H9 (cell line): Measurements from ENCODE around the gene PPP2R1A. TPM values are rescaled to one million over a fixed set of nuclear protein-coding genes. Genes with fewer than 3 reads are reported as not detected.

Experiments used
- DNase-seq: peaks from one replicate; pipeline ENCODE4 v3.0.0-alpha.2; 2017
- H2AFZ ChIP-seq: one replicate; pipeline ENCODE4 v1.6.1; 2013; ENCODE audit warnings: mild to moderate bottlenecking, low read length, control low read depth, moderate library complexity
- H2AK5ac ChIP-seq: 2 replicates; pipeline ENCODE4 v1.6.1; 2013; ENCODE audit warnings: low read length, control low read depth, mixed read lengths; ENCODE audit not compliant: insufficient read length
- H2BK120ac ChIP-seq: one replicate; pipeline ENCODE4 v1.6.1; 2013; ENCODE audit warnings: low read depth, mild to moderate bottlenecking, low read length, control low read depth, inconsistent platforms; ENCODE audit not compliant: poor library complexity, severe bottlenecking
- H2BK12ac ChIP-seq: 2 replicates; pipeline ENCODE4 v1.6.1; 2013; ENCODE audit warnings: low read length, control low read depth, mixed read lengths, low read depth; ENCODE audit not compliant: insufficient read length
- H2BK15ac ChIP-seq: 2 replicates; pipeline ENCODE4 v1.6.1; 2013; ENCODE audit warnings: low read depth, low read length, control low read depth
- H2BK20ac ChIP-seq: one replicate; pipeline ENCODE4 v1.6.1; 2013; ENCODE audit warnings: low read depth, mild to moderate bottlenecking, low read length, control low read depth, inconsistent platforms; ENCODE audit not compliant: poor library complexity, severe bottlenecking
- H2BK5ac ChIP-seq: 2 replicates; pipeline ENCODE4 v1.6.1; 2013; ENCODE audit warnings: low read length, control low read depth, mixed read lengths; ENCODE audit not compliant: insufficient read length
- H3K14ac ChIP-seq: 2 replicates; pipeline ENCODE4 v1.6.1; 2013; ENCODE audit warnings: low read length, control low read depth; ENCODE audit not compliant: insufficient read depth
- H3K18ac ChIP-seq: 2 replicates; pipeline ENCODE4 v1.6.1; 2013; ENCODE audit warnings: low read depth, mild to moderate bottlenecking, mixed read lengths, low read length, control low read depth; ENCODE audit not compliant: insufficient read length
- H3K23ac ChIP-seq: 2 replicates; pipeline ENCODE4 v1.6.1; 2013; ENCODE audit warnings: low read length, control low read depth, mixed read lengths, low read depth; ENCODE audit not compliant: insufficient read length
- H3K23me2 ChIP-seq: 2 replicates; pipeline ENCODE4 v1.6.1; 2013; ENCODE audit warnings: low read depth, mild to moderate bottlenecking, mixed read lengths, low read length, control low read depth; ENCODE audit not compliant: insufficient read length, poor library complexity, severe bottlenecking
- H3K27ac ChIP-seq: 2 replicates; pipeline ENCODE4 v1.5.1; 2013; ENCODE audit warnings: low read length, control low read depth, mixed read lengths, low read depth; ENCODE audit not compliant: insufficient read length
- H3K27me3 ChIP-seq: 2 replicates; pipeline ENCODE4 v1.6.1; 2013; ENCODE audit warnings: low read length, control low read depth, inconsistent platforms; ENCODE audit not compliant: insufficient read depth
- H3K4ac ChIP-seq: 2 replicates; pipeline ENCODE4 v1.6.1; 2013; ENCODE audit warnings: low read depth, mild to moderate bottlenecking, control low read depth, inconsistent platforms, low read length, moderate library complexity
- H3K4me1 ChIP-seq: 2 replicates; pipeline ENCODE4 v1.6.1; 2013; ENCODE audit warnings: low read length, control low read depth, inconsistent platforms; ENCODE audit not compliant: insufficient read depth
- H3K4me2 ChIP-seq: 2 replicates; pipeline ENCODE4 v1.6.1; 2013; ENCODE audit warnings: low read length, control low read depth, mixed read lengths; ENCODE audit not compliant: insufficient read length, insufficient read depth
- H3K56ac ChIP-seq: 2 replicates; pipeline ENCODE4 v1.6.1; 2013; ENCODE audit warnings: low read depth, mild to moderate bottlenecking, mixed read lengths, low read length, control low read depth; ENCODE audit not compliant: insufficient read length
- H3K79me1 ChIP-seq: 2 replicates; pipeline ENCODE4 v1.6.1; 2013; ENCODE audit warnings: low read depth, mild to moderate bottlenecking, moderate library complexity, low read length, control low read depth, inconsistent platforms; ENCODE audit not compliant: insufficient read depth, poor library complexity, severe bottlenecking
- H3K79me2 ChIP-seq: 2 replicates; pipeline ENCODE4 v1.6.1; 2013; ENCODE audit warnings: low read length, control low read depth, inconsistent platforms; ENCODE audit not compliant: insufficient read depth
- H3K9ac ChIP-seq: 2 replicates; pipeline ENCODE4 v1.6.1; 2013; ENCODE audit warnings: low read length, control low read depth, mixed read lengths; ENCODE audit not compliant: insufficient read length; ENCODE audit errors: extremely low read depth
- H3K9me3 ChIP-seq: one replicate; pipeline ENCODE4 v1.6.1; 2013; ENCODE audit warnings: low read depth, low read length, inconsistent platforms; ENCODE audit not compliant: control insufficient read depth
- H3T11ph ChIP-seq: one replicate; pipeline ENCODE4 v1.6.1; 2013; ENCODE audit warnings: mild to moderate bottlenecking, low read length, control low read depth, inconsistent platforms
- H4K20me1 ChIP-seq: one replicate; pipeline ENCODE4 v1.6.1; 2013; ENCODE audit not compliant: control insufficient read depth, insufficient read length, insufficient read depth
- H4K5ac ChIP-seq: 2 replicates; pipeline ENCODE4 v1.6.1; 2013; ENCODE audit warnings: low read depth, mild to moderate bottlenecking, mixed read lengths, low read length, control low read depth; ENCODE audit not compliant: insufficient read length
- H4K8ac ChIP-seq: replicated peaks from 2 replicates; pipeline ENCODE4 v1.6.1; 2013; ENCODE audit warnings: low read length, control low read depth, mixed read lengths, low read depth; ENCODE audit not compliant: insufficient read length
- H4K91ac ChIP-seq: 2 replicates; pipeline ENCODE4 v1.6.1; 2013; ENCODE audit warnings: low read depth, mild to moderate bottlenecking, moderate library complexity, mixed read lengths, low read length, control low read depth; ENCODE audit not compliant: insufficient read length
- H3K27ac Mint-ChIP-seq, 3 experiments: 2 replicates in 2 of 3; 3 replicates in 1 of 3; pipeline ENCODE4 v1.8.0; 2020 to 2021; ENCODE audit warnings: mixed read lengths in 3 of 3, mild to moderate bottlenecking in 1 of 3, moderate library complexity in 1 of 3
- H3K27me3 Mint-ChIP-seq: 2 replicates; pipeline ENCODE4 v1.8.0; 2021; ENCODE audit warnings: low read depth, mild to moderate bottlenecking, moderate library complexity, mixed read lengths
- H3K36me3 Mint-ChIP-seq, 3 experiments: 2 replicates in 2 of 3; 3 replicates in 1 of 3; pipeline ENCODE4 v1.8.0; 2020 to 2021; ENCODE audit warnings: low read depth in 3 of 3, mixed read lengths in 3 of 3; ENCODE audit not compliant: insufficient read depth in 1 of 3
- H3K4me1 Mint-ChIP-seq, 2 experiments: 2 replicates each; pipeline ENCODE4 v1.8.0; 2020; ENCODE audit warnings: mixed read lengths in 2 of 2
- H3K4me3 Mint-ChIP-seq, 2 experiments: 2 replicates in 1 of 2; 3 replicates in 1 of 2; pipeline ENCODE4 v1.8.0; 2020 to 2021; ENCODE audit warnings: mild to moderate bottlenecking in 2 of 2, mixed read lengths in 2 of 2, moderate library complexity in 1 of 2
- H3K9me3 Mint-ChIP-seq, 2 experiments: 2 replicates in 1 of 2; 3 replicates in 1 of 2; pipeline ENCODE4 v1.8.0; 2020; ENCODE audit warnings: mild to moderate bottlenecking in 2 of 2, mixed read lengths in 2 of 2, moderate library complexity in 1 of 2
- CTCF ChIP-seq: fragments of 200-600 bp; sonication (generic); conservative IDR thresholded peaks from 3 replicates; pipeline ENCODE4 v1.8.0; 2021; ENCODE audit warnings: antibody characterized with exemption, mild to moderate bottlenecking
- WGBS: extraction: QIAGEN DNeasy Blood & Tissue Kit; methylation state at CpG from one replicate; pipeline ENCODE4 v1.1.7; 2013; ENCODE audit warnings: missing lambda C conversion rate, low lambda C conversion rate, mixed read lengths; ENCODE audit not compliant: insufficient read length; ENCODE audit errors: extremely low coverage; 5-methylcytosine and 5-hydroxymethylcytosine counted together
- total RNA-seq: library from RNA; stranded (reverse); gene quantifications from 2 replicates; pipeline ENCODE4 v1.2.1, GENCODE V29; 2021

Gene PPP2R1A
- total RNA-seq, 1 experiment from 2014 or later = 432 TPM

- Histone ChIP-seq H3K79me1 (no peaks in the 10 kb centered on the region), H3K4me1 (no peaks in the 10 kb centered on the region), H2BK15ac (no peak overlapping the region), H4K5ac (no peak overlapping the region), H2BK5ac (no peak overlapping the region), H3K27ac (no peak overlapping the region), H2AK5ac (no peak overlapping the region), H3K4ac (no peak overlapping the region), H4K91ac (no peak overlapping the region), H3K56ac (no peak overlapping the region), H3T11ph (no peak overlapping the region), H4K8ac (no peak overlapping the region), H3K27me3 (no peaks in the 10 kb centered on the region), H3K79me2 (no peaks in the 10 kb centered on the region), H3K9ac (no peak overlapping the region), H3K23ac (no peak overlapping the region), H3K4me2 (no peak overlapping the region), H3K23me2 (no peaks in the 10 kb centered on the region), H2AFZ (no peak overlapping the region), H3K18ac (no peak overlapping the region), H4K20me1 (peaks cover 2% of the 10 kb centered on the region), H2BK120ac (no peak overlapping the region), H2BK12ac (no peak overlapping the region), H3K14ac (no peak overlapping the region), H2BK20ac (no peak overlapping the region), H3K9me3 (no peaks in the 10 kb centered on the region)
- Mint-ChIP-seq H3K9me3 (no peaks in the 10 kb centered on the region), H3K4me1 (no peaks in the 10 kb centered on the region), H3K27ac (no peak overlapping the region), H3K36me3 (peaks cover 36 to 92% (median 91%) of the 10 kb centered on the region in 3 experiments), H3K27me3 (no peaks in the 10 kb centered on the region), H3K4me3 (no peak overlapping the region)
- WGBS = no CpG with 5 or more reads among the region's 5 CpGs
- no peak for DNase-seq
- no peak for TF ChIP-seq CTCF
These were observed 16.6 kb downstream of the PPP2R1A start for GRCh38 chr19:52206481-52206880.
